PC-9 (cell line): ENCODE results near the gene ACKR2. TPM values are rescaled to one million over a fixed set of nuclear protein-coding genes. Genes with fewer than 3 reads are reported as not detected.

Experiments used
- BruUV-seq: library from RNA; stranded (reverse); fragments of 400-500 nt; replicated peaks from 2 replicates; lab custom pipeline; 2021; lab: Mats Ljungman, UMichigan
- CTCF ChIA-PET: fragments of 300-600 bp; sonication (Branson Sonifier 250); formaldehyde crosslinking; loops from one replicate; lab custom pipeline; 2022; ENCODE audit warnings: antibody characterized with exemption; lab: Charles Lee
- POLR2A ChIA-PET: fragments of 300-600 bp; sonication (Branson Sonifier 250); formaldehyde crosslinking; loops from one replicate; lab custom pipeline; 2022; ENCODE audit warnings: antibody characterized with exemption; ENCODE audit not compliant: unreplicated experiment; lab: Charles Lee
- DNase-seq, 2 experiments: peaks; one replicate each; pipeline versions ENCODE4 v3.0.0 to v3.0.0-alpha.2; 2015 to 2022; ENCODE audit warnings: mixed read lengths in 1 of 2
- H2AFZ ChIP-seq: fragments of 200-600 bp; sonication (generic); 2 replicates; pipeline ENCODE4 v1.8.1; 2017; ENCODE audit warnings: antibody characterized with exemption
- H3F3A ChIP-seq: fragments of 200-600 bp; sonication (generic); 2 replicates; pipeline ENCODE4 v1.8.1; 2017; ENCODE audit warnings: antibody characterized with exemption, mild to moderate bottlenecking, low read depth; ENCODE audit not compliant: insufficient read depth
- H3K27ac ChIP-seq: fragments of 200-600 bp; sonication (generic); 2 replicates; pipeline ENCODE4 v1.6.1; 2016; ENCODE audit warnings: mixed run types
- H3K27me3 ChIP-seq: fragments of 200-600 bp; sonication (generic); 2 replicates; pipeline ENCODE4 v1.6.1; 2016; ENCODE audit warnings: low read depth, mixed run types; ENCODE audit not compliant: insufficient read depth
- H3K36me3 ChIP-seq: fragments of 200-600 bp; sonication (generic); 2 replicates; pipeline ENCODE4 v1.6.1; 2016; ENCODE audit warnings: low read depth, mixed run types
- H3K4me1 ChIP-seq: fragments of 200-600 bp; sonication (generic); replicated peaks from 2 replicates; pipeline ENCODE4 v1.6.1; 2016; ENCODE audit warnings: mixed run types; ENCODE audit not compliant: insufficient read depth
- H3K4me2 ChIP-seq: fragments of 200-600 bp; sonication (generic); 2 replicates; pipeline ENCODE4 v1.6.1; 2017; ENCODE audit warnings: mixed run types
- H3K4me3 ChIP-seq: fragments of 200-600 bp; sonication (generic); 2 replicates; pipeline ENCODE4 v1.6.1; 2016; ENCODE audit warnings: mixed run types
- H3K79me2 ChIP-seq: fragments of 200-600 bp; sonication (generic); 2 replicates; pipeline ENCODE4 v1.6.1; 2017; ENCODE audit warnings: low read depth, mixed run types
- H3K9me2 ChIP-seq: fragments of 200-600 bp; sonication (generic); 2 replicates; pipeline ENCODE4 v1.8.1; 2017; ENCODE audit warnings: mild to moderate bottlenecking; ENCODE audit not compliant: insufficient read depth
- H3K9me3 ChIP-seq: fragments of 200-600 bp; sonication (generic); 2 replicates; pipeline ENCODE4 v1.8.1; 2016; ENCODE audit warnings: low read depth; ENCODE audit not compliant: insufficient read depth
- H4K20me1 ChIP-seq: fragments of 200-600 bp; sonication (generic); 2 replicates; pipeline ENCODE4 v1.8.1; 2017; ENCODE audit not compliant: insufficient read depth
- CTCF ChIP-seq: fragments of 200-600 bp; sonication (generic); conservative IDR thresholded peaks from 2 replicates; pipeline ENCODE4 v1.6.1; 2017; ENCODE audit warnings: mixed run types, antibody characterized with exemption, mild to moderate bottlenecking, moderate library complexity
- EZH2 ChIP-seq: fragments of 200-600 bp; sonication (generic); IDR thresholded peaks from 2 replicates; pipeline ENCODE4 v1.8.0; 2017; ENCODE audit warnings: antibody characterized with exemption, low read depth
- intact Hi-C: fragments of 100-400 bp; cut with micrococcal nuclease; formaldehyde crosslinking; loops from one replicate; pipeline ENCODE4 v1.10.0; 2022; ENCODE audit not compliant: unreplicated experiment
- total RNA-seq: library from RNA; stranded (reverse); gene quantifications from 2 replicates; pipeline ENCODE4 v1.2.3, GENCODE V29; 2021

ACKR2 gene
- total RNA-seq, 1 experiment from 2014 or later = 2.9 TPM

- no peaks in the 10 kb centered on the region for H3K27me3 ChIP-seq
- no peak for TF ChIP-seq EZH2
- TF ChIP-seq CTCF = no peak
- POLR2A ChIA-PET = no interaction called here
- no peak overlapping the region for H3K27ac ChIP-seq
- intact Hi-C loops = no loop called here
- H3K36me3 ChIP-seq = no peaks in the 10 kb centered on the region
- H2AFZ ChIP-seq = no peak overlapping the region
- H3K4me2 ChIP-seq = no peak overlapping the region
- H3K9me3 ChIP-seq = no peaks in the 10 kb centered on the region
- H3K9me2 ChIP-seq = no peaks in the 10 kb centered on the region
- no peaks in the 10 kb centered on the region for H3K4me1 ChIP-seq
- H3K4me3 ChIP-seq = no peak overlapping the region
- no peaks in the 10 kb centered on the region for H4K20me1 ChIP-seq
- H3F3A ChIP-seq = no peaks in the 10 kb centered on the region
- no peaks in the 10 kb centered on the region for H3K79me2 ChIP-seq
- DNase-seq = no peak
- CTCF ChIA-PET = no interaction called here
- BruUV-seq = no TSS peak
These were observed 46.5 kb downstream of the ACKR2 start for GRCh38 chr3:42855547-42856380.

DNA sequence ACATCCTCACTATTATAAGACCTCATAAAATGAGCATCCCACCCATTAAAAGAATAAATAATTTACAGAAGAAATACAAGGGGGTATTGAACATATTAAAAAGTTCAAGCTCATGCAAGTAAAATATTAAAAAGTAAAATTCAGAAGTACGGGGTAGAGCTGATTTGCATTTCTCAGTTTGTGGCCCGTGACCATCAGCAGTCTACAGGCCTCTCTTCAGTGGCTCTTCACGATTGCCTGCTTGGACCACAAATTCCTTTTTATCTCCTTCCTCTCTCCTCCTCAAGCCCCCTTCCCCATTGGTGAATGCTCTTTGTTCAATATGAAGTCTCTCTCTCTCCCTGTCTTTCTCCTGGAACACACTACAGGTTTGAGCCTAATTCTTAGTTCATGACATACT is 47.3 kb downstream of the ACKR2 start:
- no peak overlapping the region for H2AFZ ChIP-seq
- H3K27me3 ChIP-seq = no peaks in the 10 kb centered on the region
- H3K4me1 ChIP-seq = no peaks in the 10 kb centered on the region
- H4K20me1 ChIP-seq = no peaks in the 10 kb centered on the region
- H3K36me3 ChIP-seq = no peaks in the 10 kb centered on the region
- BruUV-seq = no TSS peak
- no peaks in the 10 kb centered on the region for H3F3A ChIP-seq
- H3K4me3 ChIP-seq = no peak overlapping the region
- no peaks in the 10 kb centered on the region for H3K9me2 ChIP-seq
- intact Hi-C loops = no loop called here
- no peaks in the 10 kb centered on the region for H3K79me2 ChIP-seq
- no peak overlapping the region for H3K27ac ChIP-seq
- DNase-seq = no peak
- ChIA-PET CTCF (no interaction called here), POLR2A (no interaction called here)
- H3K9me3 ChIP-seq = no peaks in the 10 kb centered on the region
- no peak for TF ChIP-seq CTCF
- no peak for TF ChIP-seq EZH2
- no peak overlapping the region for H3K4me2 ChIP-seq

GRCh38 chr3:42864321-42864950 is 55.2 kb downstream of the ACKR2 start:
- H2AFZ ChIP-seq = no peak overlapping the region
- BruUV-seq = no TSS peak
- H3K4me3 ChIP-seq = no peak overlapping the region
- H3F3A ChIP-seq = no peaks in the 10 kb centered on the region
- H4K20me1 ChIP-seq = no peaks in the 10 kb centered on the region
- H3K79me2 ChIP-seq = no peaks in the 10 kb centered on the region
- H3K4me1 ChIP-seq = no peaks in the 10 kb centered on the region
- H3K9me3 ChIP-seq = no peaks in the 10 kb centered on the region
- no peaks in the 10 kb centered on the region for H3K36me3 ChIP-seq
- POLR2A ChIA-PET = no interaction called here
- no peak for TF ChIP-seq EZH2
- no peak for TF ChIP-seq CTCF
- no peak overlapping the region for H3K27ac ChIP-seq
- no peaks in the 10 kb centered on the region for H3K9me2 ChIP-seq
- H3K27me3 ChIP-seq = no peaks in the 10 kb centered on the region
- CTCF ChIA-PET = interaction anchor here (0.5 kb wide), 1 partner anchor 38 kb away, joined by 4 read pairs; no protein-coding TSS in a partner anchor
- no peak for DNase-seq
- intact Hi-C loops = no loop called here
- no peak overlapping the region for H3K4me2 ChIP-seq
